Spleen (tissue), 11 donors: Measurements from ENCODE around the gene PHF21B. TPM values are rescaled to one million over a fixed set of nuclear protein-coding genes. Genes with fewer than 3 reads are reported as not detected.
A peak's percentile ranks its signal among the peaks of the same experiment; 100 is the strongest.

ENCODE experiments used
- DNase-seq: peaks from one replicate; pipeline ENCODE4 v3.0.0-alpha.2; 2020
- H3K27ac ChIP-seq, 8 donors: fragments of 200-600 bp; sonication (generic) in 7 of 8; 1 replicate in 4 of 8; 2 replicates in 4 of 8; pipeline versions ENCODE4 v1.5.0 to v1.8.0; 2016 to 2021; ENCODE audit warnings: inconsistent platforms in 4 of 8, mild to moderate bottlenecking in 4 of 8, moderate library complexity in 1 of 8
- H3K27me3 ChIP-seq, 7 donors: fragments of 200-600 bp; sonication (generic) in 6 of 7; replicated peaks in 1 of 7; 1 replicate in 4 of 7; 2 replicates in 3 of 7; pipeline versions ENCODE4 v1.5.0 to v1.8.0; 2016 to 2021; ENCODE audit warnings: inconsistent platforms in 3 of 7, mild to moderate bottlenecking in 1 of 7
- H3K36me3 ChIP-seq, 6 donors: fragments of 200-600 bp; sonication (generic) in 5 of 6; 1 replicate in 4 of 6; 2 replicates in 2 of 6; pipeline versions ENCODE4 v1.5.0 to v1.8.0; 2016 to 2021; ENCODE audit warnings: inconsistent platforms in 2 of 6
- H3K4me1 ChIP-seq, 6 donors: fragments of 200-600 bp; sonication (generic) in 5 of 6; 1 replicate in 3 of 6; 2 replicates in 3 of 6; pipeline versions ENCODE4 v1.5.0 to v1.8.0; 2016 to 2021; ENCODE audit warnings: inconsistent platforms in 3 of 6
- H3K4me3 ChIP-seq, 8 donors: fragments of 200-600 bp; sonication (generic) in 7 of 8; 1 replicate in 4 of 8; 2 replicates in 4 of 8; pipeline versions ENCODE4 v1.5.0 to v1.8.0; 2016 to 2021; ENCODE audit warnings: inconsistent platforms in 4 of 8, mild to moderate bottlenecking in 4 of 8, moderate library complexity in 2 of 8
- H3K9me3 ChIP-seq, 8 donors: fragments of 200-600 bp; sonication (generic) in 7 of 8; 1 replicate in 4 of 8; 2 replicates in 4 of 8; pipeline versions ENCODE4 v1.5.0 to v1.8.0; 2016 to 2021; ENCODE audit warnings: inconsistent platforms in 4 of 8
- POLR2A ChIP-seq, 3 donors: fragments of 450-650 bp; IDR thresholded peaks; one replicate each; pipeline ENCODE4 v1.5.1; 2017; ENCODE audit warnings: antibody characterized with exemption in 3 of 3, mild to moderate bottlenecking in 1 of 3
- POLR2AphosphoS5 ChIP-seq, 3 donors: sonication (generic); formaldehyde crosslinking; IDR thresholded peaks; one replicate each; pipeline ENCODE4 v1.5.1; 2017; ENCODE audit warnings: antibody characterized with exemption in 3 of 3
- WGBS, 5 donors: extraction: QIAGEN DNeasy Blood & Tissue Kit in 3 of 5; methylation state at CpG; one replicate each; pipeline versions ENCODE4 v1.1.5 to v1.1.7; 2013 to 2018; 5-methylcytosine and 5-hydroxymethylcytosine counted together
- intact Hi-C: fragments of 100-400 bp; cut with DNase I; formaldehyde crosslinking; loops from one replicate; pipeline ENCODE4 v1.15.0; 2023; ENCODE audit warnings: low total_unique reads
- polyA plus RNA-seq, 3 donors: library from polyadenylated mRNA; stranded (reverse); fragments of 200-250 nt; gene quantifications; one replicate each; pipeline ENCODE4 v1.2.1, GENCODE V29; 2013
- total RNA-seq, 7 donors: library from RNA; depleted of rRNA in 3 of 7; stranded (reverse); fragments of >200 nt in 3 of 7; fragmentation: NEBNext Ultra II Directional in 4 of 7; extraction: Animal tissue kit (Norgen Biotek cat#: 25700) in 4 of 7; gene quantifications; one replicate each; pipeline versions ENCODE4 v1.1.0 to v1.2.1, GENCODE V29; 2016 to 2021
- TF ChIP-seq, protein P1 (sequence below), 11 experiments: fragments of 200-600 bp in 7 of 11; fragments of 450-650 bp in 4 of 11; sonication (generic) in 4 of 11; IDR thresholded peaks in 8 of 11; conservative IDR thresholded peaks in 3 of 11; 1 replicate in 7 of 11; 2 replicates in 4 of 11; pipeline versions ENCODE4 v1.4.0 to v1.8.0; 2016 to 2021; ENCODE audit warnings: antibody characterized with exemption in 11 of 11, inconsistent platforms in 4 of 11, mild to moderate bottlenecking in 1 of 11
- donor health status: healthy with polysubstance abuse.
- donor health status: DM: no; HTN: no; CAD: no; lungs with moderate emphysema.
- donor health status: DM: no; HTN: no; CAD: no.
- donor health status: Bipolar disorder and iron deficiency.
- donor health status: healthy.
- donor health status: DM: no; HTN: no; CAD: no.
- donor health status: DM: yes; HTN: yes; CAD: no.

Gene PHF21B
- total and polyA plus RNA-seq, 10 donors = 0.03 to 0.46 (median 0.09) TPM; not detected in 4

GRCh38 chr22:44876921-44877320, 132.9 kb downstream of the PHF21B start:
- DNase-seq = peak; percentile 46
- WGBS, 5 donors = 84 to 100% (median 93%) methylated on average over 1 to 4 of the region's 4 CpGs
- Histone ChIP-seq H3K4me3 (no peak overlapping the region), H3K4me1 (no peaks in the 10 kb centered on the region), H3K36me3 (no peaks in the 10 kb centered on the region), H3K27me3 (peaks cover 0 to 8% (median 0%) of the 10 kb centered on the region in 7 donors), H3K9me3 (peaks cover 0 to 24% (median 20%) of the 10 kb centered on the region in 8 donors), H3K27ac (no peak overlapping the region)
- intact Hi-C loops = no loop called here
- TF ChIP-seq, protein P1, sequence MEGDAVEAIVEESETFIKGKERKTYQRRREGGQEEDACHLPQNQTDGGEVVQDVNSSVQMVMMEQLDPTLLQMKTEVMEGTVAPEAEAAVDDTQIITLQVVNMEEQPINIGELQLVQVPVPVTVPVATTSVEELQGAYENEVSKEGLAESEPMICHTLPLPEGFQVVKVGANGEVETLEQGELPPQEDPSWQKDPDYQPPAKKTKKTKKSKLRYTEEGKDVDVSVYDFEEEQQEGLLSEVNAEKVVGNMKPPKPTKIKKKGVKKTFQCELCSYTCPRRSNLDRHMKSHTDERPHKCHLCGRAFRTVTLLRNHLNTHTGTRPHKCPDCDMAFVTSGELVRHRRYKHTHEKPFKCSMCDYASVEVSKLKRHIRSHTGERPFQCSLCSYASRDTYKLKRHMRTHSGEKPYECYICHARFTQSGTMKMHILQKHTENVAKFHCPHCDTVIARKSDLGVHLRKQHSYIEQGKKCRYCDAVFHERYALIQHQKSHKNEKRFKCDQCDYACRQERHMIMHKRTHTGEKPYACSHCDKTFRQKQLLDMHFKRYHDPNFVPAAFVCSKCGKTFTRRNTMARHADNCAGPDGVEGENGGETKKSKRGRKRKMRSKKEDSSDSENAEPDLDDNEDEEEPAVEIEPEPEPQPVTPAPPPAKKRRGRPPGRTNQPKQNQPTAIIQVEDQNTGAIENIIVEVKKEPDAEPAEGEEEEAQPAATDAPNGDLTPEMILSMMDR (IDR thresholded peaks at IDR 0.05 in 8 of 11, conservative IDR thresholded peaks at IDR 0.05 in 3 of 11) = no peak
- TF ChIP-seq POLR2A (IDR thresholded peaks at IDR 0.05) (no peak), POLR2AphosphoS5 (IDR thresholded peaks at IDR 0.05) (no peak)

- intact Hi-C loops = no loop called here
- 86 to 99% (median 97%) methylated on average over 3 of the region's 3 CpGs for WGBS, 5 donors
- no peak for DNase-seq
These were observed 138.0 kb downstream of the PHF21B start for GRCh38 chr22:44871782-44872181.

GRCh38 chr22:44870021-44870420, 139.8 kb downstream of the PHF21B start:
- H3K4me3 ChIP-seq = no peak overlapping the region
- TF ChIP-seq, protein P1 (IDR thresholded peaks at IDR 0.05 in 8 of 11, conservative IDR thresholded peaks at IDR 0.05 in 3 of 11) = no peak
- TF ChIP-seq POLR2AphosphoS5 (IDR thresholded peaks at IDR 0.05) = no peak
- no peak for TF ChIP-seq POLR2A (IDR thresholded peaks at IDR 0.05)
- intact Hi-C loops = no loop called here
- peaks cover 0 to 22% (median 0%) of the 10 kb centered on the region in 7 donors for H3K27me3 ChIP-seq
- DNase-seq = no peak
- no peaks in the 10 kb centered on the region for H3K4me1 ChIP-seq
- H3K9me3 ChIP-seq = peaks cover 0 to 17% (median 12%) of the 10 kb centered on the region in 8 donors
- H3K27ac ChIP-seq = no peak overlapping the region
- no peaks in the 10 kb centered on the region for H3K36me3 ChIP-seq
- WGBS, 5 donors = 25 to 43% (median 35%) methylated on average over 5 of the region's 5 CpGs

More at GRCh38 chr22:44871782-44872181, 138.0 kb downstream of the PHF21B start:
- TF ChIP-seq POLR2A (IDR thresholded peaks at IDR 0.05) (no peak), POLR2AphosphoS5 (IDR thresholded peaks at IDR 0.05) (no peak)
- TF ChIP-seq, protein P1 (IDR thresholded peaks at IDR 0.05 in 8 of 11, conservative IDR thresholded peaks at IDR 0.05 in 3 of 11) = no peak
- Histone ChIP-seq H3K9me3 (peaks cover 0 to 23% (median 18%) of the 10 kb centered on the region in 8 donors), H3K27ac (no peak overlapping the region), H3K4me1 (no peaks in the 10 kb centered on the region), H3K4me3 (no peak overlapping the region), H3K36me3 (no peaks in the 10 kb centered on the region), H3K27me3 (peaks cover 0 to 22% (median 0%) of the 10 kb centered on the region in 7 donors)

- intact Hi-C loops = no loop called here
- 83 to 87% (median 85%) methylated on average over 7 of the region's 7 CpGs for WGBS, 5 donors
- H3K27ac ChIP-seq = no peak overlapping the region
- peaks cover 0 to 17% (median 12%) of the 10 kb centered on the region in 8 donors for H3K9me3 ChIP-seq
- H3K27me3 ChIP-seq = peaks cover 0 to 22% (median 0%) of the 10 kb centered on the region in 7 donors
- TF ChIP-seq POLR2AphosphoS5 (IDR thresholded peaks at IDR 0.05) (no peak), POLR2A (IDR thresholded peaks at IDR 0.05) (no peak)
- TF ChIP-seq, protein P1 (IDR thresholded peaks at IDR 0.05 in 8 of 11, conservative IDR thresholded peaks at IDR 0.05 in 3 of 11) = no peak
- no peak overlapping the region for H3K4me3 ChIP-seq
- no peaks in the 10 kb centered on the region for H3K4me1 ChIP-seq
- no peaks in the 10 kb centered on the region for H3K36me3 ChIP-seq
- DNase-seq = no peak
These were observed 140.6 kb downstream of the PHF21B start for GRCh38 chr22:44869196-44869595.
